ENCODE data around the gene SCML1. TPM values are rescaled to one million over a fixed set of nuclear protein-coding genes. Genes with fewer than 3 reads are reported as not detected.

Gene SCML1
- total RNA-seq (2022; extraction: Qiagen RNA extraction): 5.0 to 6.7 TPM (median 5.7 TPM) in 5 replicates

GRCh38 chrX:17736856-17737709, at the start of gene SCML1:
SCML1 (plus strand) TSS chrX:17737493; CDS start chrX:17744187, 6,694 bp downstream.

Other genes with a start within 250 kb of the SCML1 start
- gene RAI2, start 123.8 kb downstream of the SCML1 start, total RNA-seq (2022; extraction: Qiagen RNA extraction): 0.13 to 0.33 TPM (median 0.22 TPM) in 5 replicates

Measured in A549 treated with Hydrocortisone at 1 μM for 4 hours (cell line).